HFFc6 (cell line): ENCODE results near the gene CLDN24. TPM values are rescaled to one million over a fixed set of nuclear protein-coding genes. Genes with fewer than 3 reads are reported as not detected.

ENCODE experiments used
- DNase-seq: peaks from one replicate; pipeline ENCODE4 v3.0.0-alpha.2; 2018
- H3K27ac Mint-ChIP-seq: 2 replicates; pipeline ENCODE4 v1.8.0; 2020; ENCODE audit warnings: mild to moderate bottlenecking, mixed read lengths
- H3K27me3 Mint-ChIP-seq: 2 replicates; pipeline ENCODE4 v1.8.0; 2021; ENCODE audit warnings: mild to moderate bottlenecking, moderate library complexity, mixed read lengths; ENCODE audit not compliant: insufficient read depth
- H3K36me3 Mint-ChIP-seq: 2 replicates; pipeline ENCODE4 v1.8.0; 2021; ENCODE audit warnings: low read depth, mixed read lengths
- H3K4me1 Mint-ChIP-seq: 2 replicates; pipeline ENCODE4 v1.8.0; 2020; ENCODE audit warnings: low read depth, mixed read lengths
- H3K4me3 Mint-ChIP-seq: 2 replicates; pipeline ENCODE4 v1.8.0; 2020; ENCODE audit warnings: mild to moderate bottlenecking, moderate library complexity, mixed read lengths
- H3K9me3 Mint-ChIP-seq: 2 replicates; pipeline ENCODE4 v1.8.0; 2020; ENCODE audit warnings: mild to moderate bottlenecking, mixed read lengths
- total RNA-seq, 6 experiments: library from RNA; stranded (reverse); fragmentation: NEBNext Ultra II Directional; extraction: Animal tissue kit (Norgen Biotek cat#: 25700); gene quantifications; 2 replicates in 1 of 6; 3 replicates in 5 of 6; pipeline ENCODE4 v1.2.3, GENCODE V29; 2021
- TF ChIP-seq, protein P1 (sequence below): fragments of 200-600 bp; sonication (generic); IDR thresholded peaks from 2 replicates; pipeline ENCODE4 v1.5.0; 2021; ENCODE audit warnings: antibody characterized with exemption, mild to moderate bottlenecking

CLDN24 gene
- total RNA-seq, 6 experiments from 2014 or later: not detected

DNA sequence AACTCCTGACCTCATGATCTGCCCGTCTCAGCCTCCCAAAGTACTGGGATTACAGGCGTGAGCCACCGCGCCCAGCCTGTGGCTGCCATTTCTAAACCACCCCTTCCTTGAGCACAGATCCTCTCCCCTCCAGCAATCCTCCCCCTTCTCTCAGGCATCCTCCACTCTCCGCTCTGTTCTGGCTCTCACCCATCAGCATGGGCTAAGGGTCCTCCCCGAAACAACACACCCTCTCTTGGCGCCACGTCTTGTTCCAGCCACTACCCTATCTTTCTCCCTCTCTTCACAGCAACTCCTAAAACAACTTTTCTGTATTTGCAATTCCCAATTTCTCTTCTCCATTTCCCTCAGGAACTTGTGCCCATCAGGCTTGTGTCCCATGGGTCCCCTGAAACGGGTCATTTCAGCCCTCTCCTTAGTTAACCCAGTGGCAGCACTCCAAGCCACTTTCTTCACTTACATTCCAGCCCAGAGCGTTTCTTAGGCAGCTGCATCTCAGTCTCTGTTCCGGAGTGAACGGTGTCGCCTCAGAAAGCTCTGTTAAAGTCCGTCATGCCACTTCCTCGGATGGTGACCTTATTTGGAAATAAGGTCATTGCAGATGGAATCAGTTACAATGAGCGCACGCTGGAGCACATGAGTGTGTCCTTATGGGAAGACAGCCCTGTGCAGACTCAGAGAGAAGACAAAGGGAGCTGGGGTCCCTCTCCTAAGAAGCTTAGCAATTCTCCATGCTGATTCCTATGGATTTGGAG lies 28.3 kb upstream of the CLDN24 start:
- Mint-ChIP-seq H3K27me3 (peaks cover 7% of the 10 kb centered on the region), H3K36me3 (peaks cover 15% of the 10 kb centered on the region), H3K4me3 (peak overlapping the region; percentile 69), H3K9me3 (no peaks in the 10 kb centered on the region; the same call in 1 of the 2 replicates), H3K4me1 (peaks cover 48% of the 10 kb centered on the region), H3K27ac (peak overlapping the region; percentile 85)
- no peak for DNase-seq
- TF ChIP-seq, protein P1, sequence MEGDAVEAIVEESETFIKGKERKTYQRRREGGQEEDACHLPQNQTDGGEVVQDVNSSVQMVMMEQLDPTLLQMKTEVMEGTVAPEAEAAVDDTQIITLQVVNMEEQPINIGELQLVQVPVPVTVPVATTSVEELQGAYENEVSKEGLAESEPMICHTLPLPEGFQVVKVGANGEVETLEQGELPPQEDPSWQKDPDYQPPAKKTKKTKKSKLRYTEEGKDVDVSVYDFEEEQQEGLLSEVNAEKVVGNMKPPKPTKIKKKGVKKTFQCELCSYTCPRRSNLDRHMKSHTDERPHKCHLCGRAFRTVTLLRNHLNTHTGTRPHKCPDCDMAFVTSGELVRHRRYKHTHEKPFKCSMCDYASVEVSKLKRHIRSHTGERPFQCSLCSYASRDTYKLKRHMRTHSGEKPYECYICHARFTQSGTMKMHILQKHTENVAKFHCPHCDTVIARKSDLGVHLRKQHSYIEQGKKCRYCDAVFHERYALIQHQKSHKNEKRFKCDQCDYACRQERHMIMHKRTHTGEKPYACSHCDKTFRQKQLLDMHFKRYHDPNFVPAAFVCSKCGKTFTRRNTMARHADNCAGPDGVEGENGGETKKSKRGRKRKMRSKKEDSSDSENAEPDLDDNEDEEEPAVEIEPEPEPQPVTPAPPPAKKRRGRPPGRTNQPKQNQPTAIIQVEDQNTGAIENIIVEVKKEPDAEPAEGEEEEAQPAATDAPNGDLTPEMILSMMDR: no peak

DNA sequence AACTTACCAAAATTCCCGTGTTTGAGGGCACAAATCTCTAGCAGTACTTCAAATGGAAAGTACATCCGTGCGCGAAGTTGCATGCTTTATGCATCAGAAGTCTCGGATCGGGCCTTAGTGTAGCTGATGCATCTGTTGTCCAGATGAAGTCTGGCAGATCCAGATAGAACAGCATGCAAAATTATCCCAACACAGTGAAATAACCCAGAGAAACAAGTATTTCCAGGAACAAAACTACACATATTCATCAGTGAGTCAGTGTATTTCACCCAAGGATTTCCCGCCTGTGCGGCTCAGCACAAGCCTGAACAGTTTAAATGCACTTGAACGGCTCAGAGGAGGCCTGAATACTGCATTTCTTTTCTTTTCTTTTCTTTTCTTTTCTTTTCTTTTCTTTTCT lies 27.4 kb upstream of the CLDN24 start:
- peaks cover 15% of the 10 kb centered on the region for H3K36me3 Mint-ChIP-seq
- peak overlapping the region; percentile 85 for H3K4me3 Mint-ChIP-seq
- H3K9me3 Mint-ChIP-seq: no peaks in the 10 kb centered on the region; the same call in 1 of the 2 replicates
- H3K27me3 Mint-ChIP-seq: peaks cover 7% of the 10 kb centered on the region
- H3K4me1 Mint-ChIP-seq: peaks cover 44% of the 10 kb centered on the region
- peak overlapping the region; percentile 85 for H3K27ac Mint-ChIP-seq
- TF ChIP-seq, protein P1: no peak
- peak; percentile 70 for DNase-seq

DNA sequence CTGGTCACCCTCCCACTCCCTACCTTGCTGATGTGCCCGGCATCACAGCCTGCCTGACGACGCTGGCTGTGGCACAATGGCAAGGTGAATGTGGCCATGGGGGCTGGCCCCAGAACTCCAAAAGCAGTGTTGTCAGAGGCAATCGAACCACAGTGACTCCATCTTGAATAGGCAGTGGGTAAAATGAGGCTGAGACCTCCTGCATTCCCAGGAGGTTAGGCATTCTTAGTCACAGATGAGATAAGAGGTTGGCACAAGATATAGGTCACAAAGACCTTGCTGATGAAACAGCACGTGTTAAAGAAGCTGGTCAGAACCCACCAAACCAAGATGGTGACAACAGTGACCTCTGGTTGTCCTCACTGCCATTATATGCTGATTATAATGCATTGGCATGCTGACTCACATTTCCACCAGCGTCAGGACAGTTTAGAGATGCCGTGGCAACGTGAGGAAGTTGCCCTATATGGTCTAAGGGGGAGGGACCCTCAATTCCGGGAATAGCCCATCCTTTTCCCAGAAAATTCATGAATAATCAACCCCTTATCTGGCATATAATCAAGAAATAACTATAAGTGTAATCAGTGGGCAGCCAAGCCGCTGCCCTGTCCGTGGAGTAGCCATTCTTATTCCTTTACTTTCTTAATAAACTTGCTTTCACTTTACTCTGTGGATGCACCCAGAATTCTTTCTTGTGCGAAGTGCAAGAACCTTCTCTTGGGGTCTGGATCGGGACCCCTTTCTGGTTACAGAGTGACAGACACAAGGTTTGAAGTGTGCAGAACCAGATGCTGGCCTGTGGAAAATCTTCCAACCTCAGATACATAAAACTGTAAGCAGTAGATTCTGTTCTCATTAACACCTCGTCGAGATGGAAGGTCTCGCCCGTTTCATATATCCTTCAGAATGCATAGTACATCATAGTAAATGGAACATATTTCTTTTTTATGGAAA lies 26.8 kb upstream of the CLDN24 start:
- TF ChIP-seq, protein P1: no peak
- peak overlapping the region; percentile 85 for H3K27ac Mint-ChIP-seq
- DNase-seq: peak; percentile 99
- H3K4me3 Mint-ChIP-seq: peak overlapping the region; percentile 85
- peaks cover 44% of the 10 kb centered on the region for H3K4me1 Mint-ChIP-seq
- H3K36me3 Mint-ChIP-seq: peaks cover 15% of the 10 kb centered on the region
- no peaks in the 10 kb centered on the region; the same call in 1 of the 2 replicates for H3K9me3 Mint-ChIP-seq
- H3K27me3 Mint-ChIP-seq: peaks cover 7% of the 10 kb centered on the region

DNA sequence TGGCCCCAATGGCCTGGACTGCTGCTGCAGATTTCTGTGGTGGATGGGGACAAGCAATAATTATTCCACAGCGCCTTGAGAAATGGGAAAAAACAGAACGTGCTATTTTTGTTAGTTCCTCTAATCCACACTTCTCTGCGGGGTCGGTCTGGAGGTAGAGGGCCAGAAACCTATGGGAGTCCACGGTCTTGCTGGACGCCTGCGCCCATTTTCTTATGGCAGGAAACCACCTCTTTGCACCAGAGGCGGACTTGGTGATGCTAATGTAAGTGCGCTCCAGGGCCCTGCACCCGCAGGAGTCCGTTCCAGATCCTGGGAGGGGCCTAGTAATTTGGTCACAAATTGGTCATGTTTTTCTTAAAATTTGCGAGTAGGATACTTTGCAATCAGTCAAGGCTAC lies 25.9 kb upstream of the CLDN24 start:
- TF ChIP-seq, protein P1: no peak
- Mint-ChIP-seq H3K27ac (peak overlapping the region; percentile 85), H3K27me3 (peaks cover 8% of the 10 kb centered on the region), H3K4me3 (no peak overlapping the region), H3K4me1 (peaks cover 44% of the 10 kb centered on the region), H3K36me3 (peaks cover 15% of the 10 kb centered on the region), H3K9me3 (no peaks in the 10 kb centered on the region; the same call in 1 of the 2 replicates)
- no peak for DNase-seq

DNA sequence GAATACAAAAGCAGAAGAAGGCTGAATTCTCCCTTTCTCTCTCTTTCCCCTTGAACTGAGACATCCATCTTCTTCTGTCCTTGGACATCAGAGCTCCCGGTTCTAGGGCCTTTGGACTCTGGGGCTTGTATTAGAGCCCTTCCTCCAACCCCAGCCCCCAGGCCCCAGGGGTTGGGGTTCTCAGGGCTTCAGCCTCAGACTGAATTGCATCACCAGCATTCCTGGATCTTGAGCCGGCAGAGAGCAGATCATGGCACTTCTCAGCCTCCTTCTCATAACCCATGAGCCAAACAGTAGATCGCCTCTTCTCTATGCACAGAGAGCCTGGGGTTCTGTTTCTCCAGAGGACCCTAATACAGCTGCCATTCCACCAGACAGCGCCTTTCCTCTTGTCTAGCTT lies 25.3 kb upstream of the CLDN24 start:
- H3K27me3 Mint-ChIP-seq: peaks cover 8% of the 10 kb centered on the region
- H3K4me3 Mint-ChIP-seq: no peak overlapping the region
- H3K4me1 Mint-ChIP-seq: peaks cover 44% of the 10 kb centered on the region
- peak overlapping the region; percentile 82 for H3K27ac Mint-ChIP-seq
- peak; percentile 29 for DNase-seq
- no peaks in the 10 kb centered on the region; the same call in 1 of the 2 replicates for H3K9me3 Mint-ChIP-seq
- TF ChIP-seq, protein P1: no peak
- peaks cover 15% of the 10 kb centered on the region for H3K36me3 Mint-ChIP-seq
